Activated T-cell treated with anti-CD3 and anti-CD28 coated beads, Interleukin-2, amount 50 U/mL, for 48 hours (primary cell): Measurements from ENCODE around the gene DOHH.

Source experiments
- DNase-seq, 2 experiments: peaks; one replicate each; pipeline ENCODE4 v3.0.0-alpha.2; 2020

DOHH gene

GRCh38 chr19:3500429-3501101 lies at the start of gene DOHH:
DOHH (minus strand) TSS chr19:3500674; CDS start chr19:3496814, 3,860 bp downstream.
- peak; percentile 97 for DNase-seq

GRCh38 chr19:3549816-3550215 lies 49.3 kb upstream of the DOHH start:
- DNase-seq, result no peak

GRCh38 chr19:3548606-3549005 lies 48.1 kb upstream of the DOHH start:
- no peak for DNase-seq

- DNase-seq, result no peak
Measured at GRCh38 chr19:3547767-3548282, 47.4 kb upstream of the DOHH start.

- DNase-seq, result peak; percentile 64 to 68
Measured at GRCh38 chr19:3547301-3547731, 46.8 kb upstream of the DOHH start.

- DNase-seq, result no peak
Measured at GRCh38 chr19:3546119-3546518, 45.6 kb upstream of the DOHH start.

GRCh38 chr19:3545669-3546034 lies 45.2 kb upstream of the DOHH start:
- no peak for DNase-seq

- DNase-seq, result peak; percentile 92 to 94
Measured at GRCh38 chr19:3544742-3545668, 44.5 kb upstream of the DOHH start.

GRCh38 chr19:3544058-3544376 lies 43.5 kb upstream of the DOHH start:
- no peak for DNase-seq

GRCh38 chr19:3543150-3544057 lies 42.9 kb upstream of the DOHH start:
- no peak for DNase-seq

GRCh38 chr19:3539756-3540118 lies 39.3 kb upstream of the DOHH start:
- no peak for DNase-seq

GRCh38 chr19:3538965-3539755 lies 38.7 kb upstream of the DOHH start, which contains the start of gene TEKTIP1:
TEKTIP1 (plus strand) TSS chr19:3539174; CDS start chr19:3539178, 4 bp downstream.
- DNase-seq, result no peak

- no peak for DNase-seq
Measured at GRCh38 chr19:3538258-3538929, 37.9 kb upstream of the DOHH start.

GRCh38 chr19:3537438-3538240 lies 37.2 kb upstream of the DOHH start:
- DNase-seq, result no peak

- DNase-seq, result no peak
Measured at GRCh38 chr19:3537101-3537437, 36.6 kb upstream of the DOHH start.

GRCh38 chr19:3536429-3537100 lies 36.1 kb upstream of the DOHH start:
- no peak for DNase-seq

GRCh38 chr19:3535981-3536380 lies 35.5 kb upstream of the DOHH start:
- DNase-seq, result no peak

- no peak for DNase-seq
Measured at GRCh38 chr19:3535563-3535965, 35.1 kb upstream of the DOHH start.

- DNase-seq, result no peak
Measured at GRCh38 chr19:3535235-3535535, 34.7 kb upstream of the DOHH start.
